ENCODE data around the gene COL2A1. TPM values are rescaled to one million over a fixed set of nuclear protein-coding genes. Genes with fewer than 3 reads are reported as not detected.

The COL2A1 gene
- total RNA-seq, 1 experiment from 2014 or later: 0.12 TPM

- no peak overlapping the region for H3K27ac Mint-ChIP-seq (ENCODE audit: low read depth, unreplicated experiment)
- intact Hi-C loops (cut with micrococcal nuclease): no loop called here
- no peak overlapping the region for H3K4me3 Mint-ChIP-seq (ENCODE audit: unreplicated experiment)
- ChIA-PET CTCF (no interaction called here), POLR2A (no interaction called here)
- H3K36me3 Mint-ChIP-seq (ENCODE audit: insufficient read depth, unreplicated experiment): peaks cover 3% of the 10 kb centered on the region
- no peak for DNase-seq (ENCODE audit: unreplicated experiment)
- no peaks in the 10 kb centered on the region for H3K27me3 Mint-ChIP-seq (ENCODE audit: insufficient read depth, unreplicated experiment)
- no peaks in the 10 kb centered on the region for H3K9me3 Mint-ChIP-seq (ENCODE audit: unreplicated experiment)
- no peaks in the 10 kb centered on the region for H3K4me1 Mint-ChIP-seq (ENCODE audit: insufficient read depth, unreplicated experiment)
- TF ChIP-seq, protein P1, sequence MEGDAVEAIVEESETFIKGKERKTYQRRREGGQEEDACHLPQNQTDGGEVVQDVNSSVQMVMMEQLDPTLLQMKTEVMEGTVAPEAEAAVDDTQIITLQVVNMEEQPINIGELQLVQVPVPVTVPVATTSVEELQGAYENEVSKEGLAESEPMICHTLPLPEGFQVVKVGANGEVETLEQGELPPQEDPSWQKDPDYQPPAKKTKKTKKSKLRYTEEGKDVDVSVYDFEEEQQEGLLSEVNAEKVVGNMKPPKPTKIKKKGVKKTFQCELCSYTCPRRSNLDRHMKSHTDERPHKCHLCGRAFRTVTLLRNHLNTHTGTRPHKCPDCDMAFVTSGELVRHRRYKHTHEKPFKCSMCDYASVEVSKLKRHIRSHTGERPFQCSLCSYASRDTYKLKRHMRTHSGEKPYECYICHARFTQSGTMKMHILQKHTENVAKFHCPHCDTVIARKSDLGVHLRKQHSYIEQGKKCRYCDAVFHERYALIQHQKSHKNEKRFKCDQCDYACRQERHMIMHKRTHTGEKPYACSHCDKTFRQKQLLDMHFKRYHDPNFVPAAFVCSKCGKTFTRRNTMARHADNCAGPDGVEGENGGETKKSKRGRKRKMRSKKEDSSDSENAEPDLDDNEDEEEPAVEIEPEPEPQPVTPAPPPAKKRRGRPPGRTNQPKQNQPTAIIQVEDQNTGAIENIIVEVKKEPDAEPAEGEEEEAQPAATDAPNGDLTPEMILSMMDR (IDR thresholded peaks at IDR 0.05; ENCODE audit: unreplicated experiment): no peak
- BruUV-seq (replicated peaks): no TSS peak
These were observed 33.8 kb upstream of the COL2A1 start for GRCh38 chr12:48038085-48038484.

DNA sequence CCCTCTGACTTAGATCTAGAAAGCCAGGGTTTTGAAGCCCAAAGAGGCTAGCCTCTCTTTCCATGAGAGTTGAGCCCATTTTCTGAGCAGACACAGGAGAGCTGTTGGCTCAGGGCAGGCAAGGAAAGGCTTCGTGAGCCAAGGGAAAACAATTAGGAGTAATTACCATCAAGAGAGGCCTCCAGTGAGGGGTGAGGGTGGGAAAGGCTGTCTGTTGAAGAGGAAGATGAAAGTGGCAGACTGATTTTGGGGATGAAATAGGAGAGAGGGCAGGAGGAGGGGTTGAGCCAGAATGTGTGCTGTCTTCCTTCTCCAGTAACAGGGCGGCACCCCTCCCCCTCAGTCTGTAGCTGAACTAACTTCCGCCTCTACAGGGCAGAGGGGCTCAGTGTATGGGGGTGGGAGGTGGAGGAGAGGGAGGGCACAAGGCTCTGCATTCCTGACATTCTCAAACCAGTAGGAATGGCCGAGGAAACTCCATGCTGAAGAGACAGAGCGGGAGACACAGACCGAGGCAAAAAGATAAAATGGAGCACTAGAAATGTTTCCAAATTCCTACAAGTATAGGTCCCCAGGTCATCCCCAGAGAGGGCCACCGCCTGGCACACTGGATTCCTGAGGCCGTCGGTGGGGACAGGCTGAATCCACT lies 33.1 kb upstream of the COL2A1 start:
- Mint-ChIP-seq H3K27ac (ENCODE audit: low read depth, unreplicated experiment) (no peak overlapping the region), H3K27me3 (ENCODE audit: insufficient read depth, unreplicated experiment) (no peaks in the 10 kb centered on the region), H3K9me3 (ENCODE audit: unreplicated experiment) (no peaks in the 10 kb centered on the region), H3K4me1 (ENCODE audit: insufficient read depth, unreplicated experiment) (no peaks in the 10 kb centered on the region), H3K4me3 (ENCODE audit: unreplicated experiment) (no peak overlapping the region), H3K36me3 (ENCODE audit: insufficient read depth, unreplicated experiment) (no peaks in the 10 kb centered on the region)
- POLR2A ChIA-PET: no interaction called here
- intact Hi-C loops (cut with micrococcal nuclease): no loop called here
- no TSS peak for BruUV-seq (replicated peaks)
- DNase-seq (ENCODE audit: unreplicated experiment): no peak
- TF ChIP-seq, protein P1 (IDR thresholded peaks at IDR 0.05; ENCODE audit: unreplicated experiment): no peak
- CTCF ChIA-PET: interaction anchor here (0.6 kb wide), 1 partner anchor 16 kb away, joined by 3 read pairs; no protein-coding TSS in a partner anchor

GRCh38 chr12:48036818-48037217 lies 32.5 kb upstream of the COL2A1 start:
- H3K36me3 Mint-ChIP-seq (ENCODE audit: insufficient read depth, unreplicated experiment): no peaks in the 10 kb centered on the region
- intact Hi-C loops (cut with micrococcal nuclease): no loop called here
- TF ChIP-seq, protein P1 (IDR thresholded peaks at IDR 0.05; ENCODE audit: unreplicated experiment): no peak
- BruUV-seq (replicated peaks): no TSS peak
- ChIA-PET CTCF (interaction anchor here (0.6 kb wide), 1 partner anchor 17 kb away, joined by 3 read pairs; no protein-coding TSS in a partner anchor), POLR2A (no interaction called here)
- no peak for DNase-seq (ENCODE audit: unreplicated experiment)
- no peaks in the 10 kb centered on the region for H3K4me1 Mint-ChIP-seq (ENCODE audit: insufficient read depth, unreplicated experiment)
- H3K27ac Mint-ChIP-seq (ENCODE audit: low read depth, unreplicated experiment): no peak overlapping the region
- no peak overlapping the region for H3K4me3 Mint-ChIP-seq (ENCODE audit: unreplicated experiment)
- no peaks in the 10 kb centered on the region for H3K27me3 Mint-ChIP-seq (ENCODE audit: insufficient read depth, unreplicated experiment)
- H3K9me3 Mint-ChIP-seq (ENCODE audit: unreplicated experiment): no peaks in the 10 kb centered on the region

- H3K27me3 Mint-ChIP-seq (ENCODE audit: insufficient read depth, unreplicated experiment): no peaks in the 10 kb centered on the region
- TF ChIP-seq, protein P1 (IDR thresholded peaks at IDR 0.05; ENCODE audit: unreplicated experiment): no peak
- H3K9me3 Mint-ChIP-seq (ENCODE audit: unreplicated experiment): no peaks in the 10 kb centered on the region
- BruUV-seq (replicated peaks): no TSS peak
- DNase-seq (ENCODE audit: unreplicated experiment): no peak
- POLR2A ChIA-PET: interaction anchor here (0.5 to 0.6 kb wide), 2 partner anchors 82 to 560 kb away, joined by 3 read pairs; no protein-coding TSS in a partner anchor
- intact Hi-C loops (cut with micrococcal nuclease): no loop called here
- CTCF ChIA-PET: interaction anchor here (0.7 to 1.3 kb wide), 2 partner anchors 262 to 585 kb away, joined by 3 read pairs; partner anchors contain the start of gene SLC48A1
- H3K4me3 Mint-ChIP-seq (ENCODE audit: unreplicated experiment): no peak overlapping the region
- H3K27ac Mint-ChIP-seq (ENCODE audit: low read depth, unreplicated experiment): no peak overlapping the region
- no peaks in the 10 kb centered on the region for H3K4me1 Mint-ChIP-seq (ENCODE audit: insufficient read depth, unreplicated experiment)
- no peaks in the 10 kb centered on the region for H3K36me3 Mint-ChIP-seq (ENCODE audit: insufficient read depth, unreplicated experiment)
These were observed 30.8 kb upstream of the COL2A1 start for GRCh38 chr12:48034835-48035805.

Data from MCF 10A (cell line).